HL-60 (cell line): ENCODE measurements around the gene C9orf153.

Source experiments
- GABPA ChIP-seq: IDR thresholded peaks from 2 replicates; pipeline ENCODE4 v1.6.1; 2012; ENCODE audit warnings: low read depth
- POLR2AphosphoS5 ChIP-seq: IDR thresholded peaks from 2 replicates; pipeline ENCODE4 v1.6.1; 2012; ENCODE audit warnings: low read depth
- SPI1 ChIP-seq: IDR thresholded peaks from 2 replicates; pipeline ENCODE4 v1.6.1; 2012; ENCODE audit warnings: low read depth, mild to moderate bottlenecking, borderline replicate concordance
- TF ChIP-seq, protein P1 (sequence below): IDR thresholded peaks from one replicate; pipeline ENCODE4 v1.5.1; 2011; ENCODE audit warnings: low read length, control low read depth, inconsistent platforms; ENCODE audit not compliant: insufficient read depth
- TF ChIP-seq, protein P2 (sequence below): IDR thresholded peaks from 2 replicates; pipeline ENCODE4 v1.6.1; 2012; ENCODE audit warnings: low read depth; ENCODE audit not compliant: insufficient replicate concordance

DNA sequence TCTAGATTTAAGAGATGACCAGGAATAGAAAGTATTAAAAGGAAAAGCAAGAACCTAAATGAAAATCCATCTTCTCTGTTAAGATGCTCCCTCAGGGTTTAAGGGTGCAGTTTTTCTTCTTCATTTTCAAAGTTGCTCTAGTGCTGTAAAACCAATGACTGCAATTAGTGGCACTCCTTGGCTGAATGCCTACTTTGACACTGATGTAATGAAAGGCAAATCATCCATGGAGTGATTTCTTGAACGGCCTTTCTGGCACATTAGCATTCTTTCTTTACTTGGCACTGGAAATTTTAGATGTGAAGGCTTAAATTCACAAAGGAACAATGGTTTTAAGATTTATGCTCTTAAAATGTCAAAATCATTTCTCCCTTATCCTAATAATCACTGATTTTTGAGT, 42.2 kb upstream of the C9orf153 start:
- TF ChIP-seq SPI1 (no peak), GABPA (no peak), POLR2AphosphoS5 (no peak)
- TF ChIP-seq, protein P1, sequence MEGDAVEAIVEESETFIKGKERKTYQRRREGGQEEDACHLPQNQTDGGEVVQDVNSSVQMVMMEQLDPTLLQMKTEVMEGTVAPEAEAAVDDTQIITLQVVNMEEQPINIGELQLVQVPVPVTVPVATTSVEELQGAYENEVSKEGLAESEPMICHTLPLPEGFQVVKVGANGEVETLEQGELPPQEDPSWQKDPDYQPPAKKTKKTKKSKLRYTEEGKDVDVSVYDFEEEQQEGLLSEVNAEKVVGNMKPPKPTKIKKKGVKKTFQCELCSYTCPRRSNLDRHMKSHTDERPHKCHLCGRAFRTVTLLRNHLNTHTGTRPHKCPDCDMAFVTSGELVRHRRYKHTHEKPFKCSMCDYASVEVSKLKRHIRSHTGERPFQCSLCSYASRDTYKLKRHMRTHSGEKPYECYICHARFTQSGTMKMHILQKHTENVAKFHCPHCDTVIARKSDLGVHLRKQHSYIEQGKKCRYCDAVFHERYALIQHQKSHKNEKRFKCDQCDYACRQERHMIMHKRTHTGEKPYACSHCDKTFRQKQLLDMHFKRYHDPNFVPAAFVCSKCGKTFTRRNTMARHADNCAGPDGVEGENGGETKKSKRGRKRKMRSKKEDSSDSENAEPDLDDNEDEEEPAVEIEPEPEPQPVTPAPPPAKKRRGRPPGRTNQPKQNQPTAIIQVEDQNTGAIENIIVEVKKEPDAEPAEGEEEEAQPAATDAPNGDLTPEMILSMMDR, result no peak
- TF ChIP-seq, protein P2, sequence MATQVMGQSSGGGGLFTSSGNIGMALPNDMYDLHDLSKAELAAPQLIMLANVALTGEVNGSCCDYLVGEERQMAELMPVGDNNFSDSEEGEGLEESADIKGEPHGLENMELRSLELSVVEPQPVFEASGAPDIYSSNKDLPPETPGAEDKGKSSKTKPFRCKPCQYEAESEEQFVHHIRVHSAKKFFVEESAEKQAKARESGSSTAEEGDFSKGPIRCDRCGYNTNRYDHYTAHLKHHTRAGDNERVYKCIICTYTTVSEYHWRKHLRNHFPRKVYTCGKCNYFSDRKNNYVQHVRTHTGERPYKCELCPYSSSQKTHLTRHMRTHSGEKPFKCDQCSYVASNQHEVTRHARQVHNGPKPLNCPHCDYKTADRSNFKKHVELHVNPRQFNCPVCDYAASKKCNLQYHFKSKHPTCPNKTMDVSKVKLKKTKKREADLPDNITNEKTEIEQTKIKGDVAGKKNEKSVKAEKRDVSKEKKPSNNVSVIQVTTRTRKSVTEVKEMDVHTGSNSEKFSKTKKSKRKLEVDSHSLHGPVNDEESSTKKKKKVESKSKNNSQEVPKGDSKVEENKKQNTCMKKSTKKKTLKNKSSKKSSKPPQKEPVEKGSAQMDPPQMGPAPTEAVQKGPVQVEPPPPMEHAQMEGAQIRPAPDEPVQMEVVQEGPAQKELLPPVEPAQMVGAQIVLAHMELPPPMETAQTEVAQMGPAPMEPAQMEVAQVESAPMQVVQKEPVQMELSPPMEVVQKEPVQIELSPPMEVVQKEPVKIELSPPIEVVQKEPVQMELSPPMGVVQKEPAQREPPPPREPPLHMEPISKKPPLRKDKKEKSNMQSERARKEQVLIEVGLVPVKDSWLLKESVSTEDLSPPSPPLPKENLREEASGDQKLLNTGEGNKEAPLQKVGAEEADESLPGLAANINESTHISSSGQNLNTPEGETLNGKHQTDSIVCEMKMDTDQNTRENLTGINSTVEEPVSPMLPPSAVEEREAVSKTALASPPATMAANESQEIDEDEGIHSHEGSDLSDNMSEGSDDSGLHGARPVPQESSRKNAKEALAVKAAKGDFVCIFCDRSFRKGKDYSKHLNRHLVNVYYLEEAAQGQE, result no peak
